HG02571 (cell line): Measurements from ENCODE around the gene PARN.
"Not testable (repeated sequence)": the region's sequence is repeated elsewhere in the genome, so short reads cannot be mapped to it uniquely, and the experiment has no call there.

Experiments used
- ATAC-seq: cut with Tn5 transposase; IDR thresholded peaks from one replicate; pipeline ENCODE4 v1.9.1; 2021; ENCODE audit warnings: mild to moderate bottlenecking, moderate library complexity; ENCODE audit not compliant: unreplicated experiment

PARN gene

DNA sequence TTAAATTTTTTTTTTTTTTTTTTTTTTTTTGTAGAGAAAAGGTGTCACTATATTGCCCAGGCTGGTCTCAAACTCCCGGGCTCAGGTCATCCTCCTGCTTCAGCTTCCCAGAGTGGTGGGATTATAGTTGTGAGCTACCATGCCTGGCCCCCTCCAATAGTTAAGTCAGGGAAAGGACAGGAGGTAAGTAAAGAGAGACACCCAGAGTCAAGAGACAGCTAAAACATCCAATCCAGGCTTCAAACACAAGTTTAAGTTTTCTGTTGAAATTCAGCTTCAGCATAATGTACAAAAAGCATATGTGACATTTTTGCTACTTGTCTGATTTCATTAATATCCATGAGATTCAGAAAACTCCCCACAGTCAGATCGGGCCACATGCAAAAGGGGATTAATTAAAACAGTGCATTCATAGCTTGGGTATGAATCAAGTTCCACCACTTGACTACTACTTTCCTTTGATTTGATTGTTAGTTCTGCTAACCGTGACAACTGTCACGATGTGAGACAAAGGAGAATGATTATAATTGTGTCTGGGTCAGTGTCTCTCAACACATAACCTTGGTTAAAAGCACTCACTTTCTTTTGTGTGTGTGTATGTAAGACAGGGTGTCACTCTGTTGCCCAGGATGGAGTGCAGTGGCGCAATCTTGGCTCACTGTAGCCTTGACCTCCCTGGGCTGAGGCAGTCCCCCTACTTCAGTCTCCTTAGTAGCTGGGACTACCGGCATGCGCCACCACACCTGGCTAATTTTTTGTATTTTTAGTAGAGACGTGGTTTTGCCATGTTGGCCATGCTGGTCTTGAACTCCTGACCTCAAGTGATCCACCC lies 184.9 kb downstream of the PARN start:
- no peak for ATAC-seq

DNA sequence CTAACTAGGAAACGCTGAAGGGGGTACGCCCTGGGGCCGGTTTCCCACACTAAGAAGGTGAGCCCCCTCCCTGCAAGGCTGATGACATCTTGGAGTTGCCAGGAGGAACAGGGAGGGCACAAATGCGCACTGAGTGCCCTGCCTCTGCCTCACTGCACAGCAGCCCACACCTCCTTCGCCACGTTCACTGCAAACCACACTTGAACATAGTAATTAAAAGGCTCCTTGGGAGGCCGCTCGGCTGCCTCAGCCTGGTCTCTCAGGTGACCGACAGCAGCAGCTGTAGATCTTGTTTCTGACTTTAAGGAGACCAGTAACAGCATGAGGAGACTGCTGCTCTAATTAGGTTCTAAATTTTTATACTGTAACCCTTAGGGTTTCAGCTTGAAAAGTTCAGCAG lies 188.5 kb downstream of the PARN start:
- ATAC-seq: not testable (repeated sequence)

DNA sequence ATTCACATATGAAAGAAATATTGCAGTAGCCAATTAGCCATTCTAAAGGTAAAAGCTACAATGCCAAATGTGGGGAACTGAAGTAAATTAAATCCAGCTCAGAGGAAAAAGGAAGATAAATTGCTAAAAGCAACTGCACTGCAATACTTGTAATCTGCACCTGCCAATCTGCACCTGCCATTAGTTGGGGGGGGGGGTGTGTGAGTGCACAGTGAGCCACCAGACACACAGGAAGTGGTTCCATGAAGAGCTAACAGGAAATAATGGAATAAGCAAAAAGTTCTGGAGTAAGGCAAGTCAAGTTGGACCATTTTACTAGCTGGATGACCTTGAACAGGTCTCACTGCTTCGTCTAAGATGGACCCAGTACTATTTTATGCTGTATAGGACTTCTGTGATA lies 191.8 kb downstream of the PARN start:
- ATAC-seq: no peak

DNA sequence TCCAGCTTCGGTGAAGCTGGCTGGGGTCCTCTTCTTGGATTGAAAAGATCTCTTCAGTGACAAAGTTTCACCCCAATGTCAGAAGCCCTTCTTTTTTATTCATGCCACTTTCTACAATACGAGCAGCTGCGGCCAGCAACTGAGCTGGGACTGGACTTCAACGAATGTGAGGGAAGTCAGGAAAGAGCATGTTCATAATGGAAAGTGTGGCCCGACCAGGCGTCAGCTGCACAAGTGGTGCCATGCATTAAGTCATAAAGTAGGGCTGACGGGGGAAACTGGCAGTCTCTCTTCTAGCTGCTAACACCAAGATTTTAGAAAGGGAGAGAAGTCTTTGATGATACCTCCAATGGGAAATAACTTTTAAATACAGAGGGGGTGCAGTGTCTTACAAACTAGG lies 192.6 kb downstream of the PARN start:
- no peak for ATAC-seq

DNA sequence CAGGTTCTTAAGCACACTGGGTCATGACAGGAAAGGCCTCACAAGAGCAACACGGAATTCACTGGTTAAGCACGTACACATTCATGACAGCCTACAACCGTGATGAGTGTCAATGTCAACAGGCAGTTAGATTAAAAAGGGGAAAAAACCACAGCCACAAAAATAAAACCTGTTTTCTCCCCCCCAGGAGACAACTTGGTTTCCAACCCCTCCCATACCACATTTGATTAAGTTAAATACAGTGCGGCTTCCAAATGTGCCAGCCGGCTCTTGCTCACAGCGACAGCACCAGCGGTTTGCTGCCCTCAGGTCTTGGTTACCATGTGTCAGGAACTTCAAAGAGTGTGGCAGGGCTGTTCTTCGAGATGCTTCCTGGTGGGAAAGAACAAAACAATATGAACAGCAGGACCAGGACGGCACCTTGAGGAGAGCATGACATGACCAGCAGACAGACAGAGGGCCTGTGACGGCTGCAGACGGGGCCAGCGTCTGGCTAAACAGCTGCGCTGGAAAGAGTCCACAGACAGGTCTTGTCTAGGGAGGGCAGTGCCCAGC lies 193.6 kb downstream of the PARN start:
- ATAC-seq: no peak

DNA sequence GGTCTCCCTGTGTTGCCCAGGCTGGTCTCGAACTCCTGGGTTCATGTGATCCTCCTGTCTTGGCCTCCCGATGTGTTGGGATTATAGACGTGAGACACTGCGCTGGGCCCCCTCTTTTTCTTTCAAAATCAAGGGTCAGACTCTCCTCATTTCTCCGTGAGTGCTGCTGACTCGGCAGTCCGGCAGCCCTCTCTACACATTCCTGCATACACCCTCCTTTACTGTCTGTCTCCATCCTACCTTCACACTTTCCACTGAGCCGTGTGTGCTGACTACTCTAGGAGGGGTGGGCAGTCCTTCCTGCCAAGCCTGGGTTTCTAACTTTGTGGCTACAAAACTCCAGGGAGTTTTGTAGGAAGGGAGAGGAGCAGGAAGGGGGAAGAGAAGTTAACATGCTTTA lies 195.2 kb downstream of the PARN start:
- ATAC-seq: no peak

DNA sequence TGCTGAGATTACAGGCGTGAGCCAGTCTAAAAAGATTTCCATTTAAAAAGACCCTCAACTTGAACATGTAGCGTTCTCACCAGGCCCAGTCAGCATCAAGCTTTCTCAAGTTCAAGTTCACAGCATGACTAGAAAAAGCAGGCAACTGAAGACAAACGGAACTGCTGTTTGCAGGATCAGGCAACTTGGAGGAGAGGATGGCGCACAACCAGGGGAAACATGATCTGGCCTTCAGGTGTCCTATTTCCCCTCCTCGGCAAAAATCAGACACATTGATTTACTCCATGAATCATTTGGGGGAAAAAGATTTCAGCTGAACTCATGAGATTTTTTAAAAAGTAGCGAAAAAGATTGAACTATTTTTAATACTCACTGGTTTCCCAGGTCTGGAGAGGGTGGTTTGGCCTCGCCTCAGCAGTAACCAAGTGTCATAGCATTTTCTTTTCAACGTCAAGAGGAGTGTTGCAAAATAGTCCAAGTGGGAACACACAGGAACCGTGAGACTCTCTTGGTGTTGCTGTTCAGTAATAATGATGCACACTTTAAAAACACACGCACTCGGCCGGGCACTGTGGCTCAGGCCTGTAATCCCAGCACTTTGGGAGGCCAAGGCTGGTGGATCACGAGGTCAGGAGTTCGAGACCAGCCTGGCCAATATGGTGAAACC lies 201.0 kb downstream of the PARN start:
- ATAC-seq: not testable (repeated sequence)

DNA sequence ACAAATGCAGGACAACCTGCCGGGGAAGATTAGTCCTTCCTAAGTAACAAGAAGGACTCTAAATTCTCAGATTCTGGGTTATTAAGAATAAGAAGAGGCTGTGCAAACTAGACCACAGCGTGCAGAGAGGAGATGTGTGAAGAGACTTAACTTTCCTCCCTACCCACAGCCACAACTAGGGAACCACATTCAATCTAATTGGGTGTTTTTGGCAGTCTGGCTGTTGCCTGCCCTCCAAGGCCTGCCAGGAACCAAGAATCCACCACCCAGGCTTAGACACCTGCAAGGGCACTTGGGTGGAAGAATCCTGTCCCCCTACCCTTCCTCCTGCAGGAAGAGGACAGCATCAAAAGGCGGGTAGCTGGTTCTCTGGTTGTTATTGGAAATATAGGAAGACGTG lies 202.0 kb downstream of the PARN start:
- ATAC-seq: no peak

DNA sequence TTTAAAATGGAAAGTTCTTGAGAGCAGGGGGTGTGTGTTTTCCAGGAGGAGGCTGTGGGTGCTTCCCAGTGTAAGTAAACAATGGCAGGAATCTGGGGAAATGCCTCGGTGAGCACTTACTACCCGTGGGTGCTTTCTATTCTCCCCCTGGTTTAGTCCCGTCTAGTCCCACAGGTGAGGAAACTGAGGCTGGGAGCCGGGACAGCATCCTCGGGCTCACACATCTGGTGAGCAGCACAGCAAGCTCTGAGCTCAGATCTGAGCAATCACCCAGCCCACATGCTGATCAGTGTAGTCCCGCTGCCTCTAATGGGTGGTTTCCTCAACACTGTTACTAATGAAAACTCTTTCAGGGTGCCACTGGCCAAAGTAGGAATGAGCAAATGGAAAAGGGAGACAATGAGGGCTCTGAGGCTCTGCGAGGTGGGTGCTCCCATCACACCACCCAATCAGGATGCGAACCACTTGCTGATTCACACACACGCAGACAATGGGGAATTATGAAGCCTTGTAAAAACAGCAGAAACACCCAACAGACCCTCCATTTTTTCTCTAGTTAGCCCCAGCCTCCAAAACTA lies 202.6 kb downstream of the PARN start:
- no peak for ATAC-seq

DNA sequence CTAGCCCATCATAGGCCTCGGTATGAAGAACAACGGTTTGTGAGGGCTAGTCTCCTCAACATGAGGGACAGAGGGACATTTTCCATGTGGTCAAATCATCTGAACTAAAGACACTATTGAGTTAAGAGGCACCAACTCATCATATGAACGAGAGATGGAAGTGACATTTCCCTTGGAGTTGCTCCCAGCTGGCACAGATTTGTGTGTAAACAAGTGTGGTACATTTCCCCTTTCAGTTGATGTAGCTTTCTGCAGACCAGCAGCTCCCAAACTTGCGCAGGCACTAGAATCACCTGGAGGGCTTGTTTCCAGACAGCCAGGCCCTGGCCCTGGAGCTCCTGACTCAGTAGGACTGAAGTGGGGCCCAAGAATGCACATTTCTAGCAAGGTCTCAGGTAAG lies 205.5 kb downstream of the PARN start:
- no peak for ATAC-seq

DNA sequence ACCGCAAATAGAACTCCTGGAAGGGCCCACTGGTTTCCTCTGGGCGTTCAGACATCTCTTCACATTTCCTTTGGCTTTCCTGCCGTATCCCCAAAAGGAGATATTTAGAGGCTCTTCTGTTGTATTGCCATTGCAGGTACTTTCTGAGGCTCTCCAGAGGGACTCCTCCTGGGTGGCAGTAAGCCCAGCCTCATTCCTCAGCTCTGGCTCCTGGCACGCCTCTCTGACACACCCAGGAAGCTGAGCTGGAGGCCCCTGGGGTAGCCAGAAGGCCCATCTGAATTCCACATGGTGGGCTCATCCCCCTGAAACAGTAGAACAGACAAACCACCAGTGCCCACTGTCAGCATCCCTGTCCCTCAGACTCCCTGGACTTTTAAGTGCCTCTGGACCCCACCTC lies 206.7 kb downstream of the PARN start:
- ATAC-seq: no peak

DNA sequence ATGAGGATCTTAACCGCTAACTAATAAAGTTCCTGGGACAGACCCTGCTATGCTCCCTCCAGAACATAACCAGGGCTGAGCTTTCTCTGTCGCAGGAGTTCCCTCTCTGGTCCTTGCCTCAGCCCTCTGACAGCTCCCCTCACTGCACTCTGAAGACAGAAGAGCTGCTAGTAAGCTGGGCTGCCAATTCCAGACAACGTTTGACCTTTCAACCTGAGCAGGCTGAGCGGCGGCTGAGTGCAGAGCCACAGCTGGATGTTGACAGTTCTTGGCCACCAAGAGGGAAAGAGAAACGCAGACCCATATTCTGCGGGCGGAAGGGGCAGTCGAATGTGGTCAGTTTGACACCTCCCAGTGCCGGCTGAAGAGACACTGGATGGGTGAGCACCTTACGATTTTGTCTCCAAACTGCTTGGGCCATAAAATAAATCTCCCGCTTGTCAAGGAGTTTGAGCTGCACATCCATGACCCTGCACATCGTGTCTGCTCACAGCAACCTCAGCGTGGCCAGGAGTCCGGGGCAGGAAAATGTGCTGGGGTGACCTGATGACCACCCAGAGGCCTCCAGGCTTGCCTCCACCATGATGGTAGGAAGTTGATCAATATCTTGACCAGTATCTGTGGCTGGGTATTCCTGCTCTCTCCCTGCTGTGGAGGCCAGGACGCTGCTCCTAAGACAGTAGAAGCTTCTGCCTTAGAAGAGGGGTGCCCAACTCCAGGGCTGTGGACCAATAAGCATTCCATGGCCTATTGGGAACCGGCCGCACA lies 209.2 kb downstream of the PARN start:
- no peak for ATAC-seq

DNA sequence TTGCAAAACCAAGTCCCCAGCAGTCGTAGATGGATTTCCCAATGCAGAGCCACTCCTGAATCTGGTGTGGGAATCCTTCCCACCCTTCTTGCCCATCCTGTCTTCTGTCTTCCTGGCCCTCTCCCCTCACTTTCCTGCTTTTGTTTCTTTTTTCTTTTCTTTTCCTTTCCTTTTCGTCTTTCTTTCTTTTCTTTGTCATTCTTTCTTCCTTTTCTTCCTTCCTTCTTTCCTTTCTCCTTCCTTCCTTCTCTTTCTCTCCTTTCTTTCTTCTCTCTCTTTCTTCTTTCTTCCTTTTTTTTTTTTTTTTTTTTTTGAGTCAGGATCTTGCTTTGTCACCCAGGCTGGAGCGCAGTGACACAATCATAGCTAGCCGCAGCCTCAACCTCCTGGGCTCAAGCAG lies 209.8 kb downstream of the PARN start:
- ATAC-seq: not testable (repeated sequence)

DNA sequence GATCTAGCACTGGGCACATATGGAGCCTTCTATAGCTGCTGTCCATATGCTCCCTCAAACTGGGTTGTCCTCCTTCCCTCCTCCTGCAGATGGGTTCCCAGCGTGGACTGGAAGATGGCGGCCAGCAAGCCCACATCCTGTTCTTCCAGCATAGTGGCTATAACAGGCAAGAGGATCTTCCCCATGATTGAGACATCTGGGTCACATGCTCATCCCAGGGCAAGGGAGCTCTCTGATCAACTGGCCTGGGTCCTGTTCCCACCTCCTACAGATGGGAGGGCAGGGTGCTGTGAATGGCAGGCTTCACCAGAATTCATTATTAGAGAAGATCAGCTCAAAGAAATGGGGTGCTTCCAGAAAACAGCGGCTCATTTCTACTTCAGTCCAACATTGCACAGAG lies 210.2 kb downstream of the PARN start:
- ATAC-seq: no peak

DNA sequence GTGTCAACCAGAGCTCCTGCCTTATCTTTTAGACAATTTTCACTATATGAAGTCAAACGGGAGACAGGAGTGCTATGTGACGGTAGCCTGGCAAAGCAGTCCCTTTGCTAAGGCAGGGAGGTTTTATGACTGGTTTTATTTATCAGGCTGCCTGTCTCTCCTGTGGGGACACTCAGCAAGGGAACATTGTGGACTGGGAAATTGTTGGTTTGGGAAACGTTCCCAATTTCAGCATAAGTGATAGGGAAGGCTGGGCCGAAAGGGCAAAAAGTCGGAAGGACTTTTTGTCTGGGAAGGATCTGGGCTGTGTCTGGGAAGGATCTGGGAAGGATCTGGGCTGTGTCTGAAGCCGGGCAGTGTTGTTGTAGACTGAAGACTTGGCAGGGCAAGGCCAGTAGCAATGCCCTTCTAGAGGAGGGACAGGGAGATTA lies 211.2 kb downstream of the PARN start:
- ATAC-seq: no peak

DNA sequence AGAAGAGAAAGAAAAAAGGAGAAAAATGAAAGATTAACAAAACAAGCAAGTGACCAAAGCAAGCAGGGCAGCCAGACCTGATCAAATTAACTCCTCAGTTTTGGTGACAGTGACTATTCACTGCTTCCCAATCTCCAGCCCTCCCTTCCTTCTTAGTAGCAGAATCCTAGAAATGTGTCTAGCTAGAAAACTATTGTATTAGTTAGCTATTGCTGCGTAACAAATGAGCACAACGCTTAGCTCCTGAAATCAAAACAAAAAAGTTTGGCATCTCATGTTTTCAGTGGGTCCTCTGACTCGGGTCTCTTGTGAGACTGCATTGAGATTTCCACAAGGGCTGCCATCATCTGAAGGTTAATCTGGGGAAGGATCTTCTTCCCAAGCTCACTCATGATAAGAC lies 213.9 kb downstream of the PARN start:
- no peak for ATAC-seq

DNA sequence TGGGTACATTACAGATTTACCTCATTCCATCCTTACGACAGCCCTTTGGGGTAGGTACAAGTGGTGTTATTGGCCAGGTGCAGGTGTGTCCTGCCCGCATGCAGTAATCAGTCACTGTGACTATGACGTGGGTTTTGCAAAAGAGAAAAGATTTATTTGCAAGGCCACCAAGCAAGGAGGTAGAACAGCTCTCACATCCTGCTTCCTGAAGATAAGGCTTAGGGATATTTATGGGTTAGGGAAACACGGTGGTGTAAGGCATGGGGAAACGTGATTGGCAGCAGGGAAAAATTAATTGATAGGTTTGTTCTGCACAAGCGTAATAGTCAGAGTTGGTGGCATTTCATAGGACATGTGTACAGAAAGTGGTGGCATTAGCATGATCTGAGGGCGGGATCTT lies 214.8 kb downstream of the PARN start:
- no peak for ATAC-seq

DNA sequence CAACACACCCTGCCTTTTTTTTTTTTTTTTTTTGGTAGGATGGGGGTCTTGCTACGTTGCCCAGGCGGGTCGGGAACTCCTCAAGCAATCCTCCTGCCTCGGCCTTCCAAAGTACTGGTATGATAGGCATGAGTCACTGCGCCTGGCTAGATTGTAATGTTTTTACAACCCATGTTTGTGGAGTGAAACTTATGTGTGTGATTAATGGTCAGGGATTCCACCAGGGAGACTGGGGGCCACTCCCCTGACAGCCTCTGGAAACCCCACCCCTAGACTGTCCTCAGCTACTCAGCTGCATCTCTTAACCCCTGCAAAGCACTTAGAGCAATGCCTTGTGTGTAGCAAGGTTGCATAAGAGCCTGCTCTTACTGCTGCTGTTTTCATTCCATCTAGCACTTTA lies 220.5 kb downstream of the PARN start:
- no peak for ATAC-seq

DNA sequence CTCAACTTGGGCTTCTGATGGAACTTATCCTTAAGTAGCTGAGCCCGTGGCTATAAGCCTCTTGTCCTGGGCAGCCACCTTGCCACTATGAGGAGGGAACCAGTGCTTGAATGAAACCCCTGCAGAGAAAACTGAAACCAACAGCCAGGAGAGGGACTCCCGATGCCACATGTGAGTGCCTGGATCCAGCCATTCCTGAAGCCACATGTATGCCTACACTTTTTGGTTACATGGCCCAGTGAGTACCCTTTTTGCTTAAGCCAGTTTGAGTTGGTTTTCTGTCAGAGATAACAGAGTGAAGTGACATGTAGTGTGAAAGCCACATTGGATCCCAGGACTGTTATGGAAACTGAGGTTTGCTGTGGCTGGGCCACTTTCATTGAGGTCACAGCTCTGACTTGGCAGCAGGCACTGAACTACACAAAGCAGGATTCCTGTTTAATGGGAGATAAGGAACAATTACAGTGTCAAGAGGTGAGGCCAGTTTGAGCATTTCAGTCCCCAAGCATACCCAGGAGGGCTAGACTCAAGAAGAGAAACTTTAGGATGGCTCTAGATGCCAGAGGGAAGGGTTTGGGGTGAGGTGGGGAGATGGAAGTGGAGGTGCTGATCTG lies 222.2 kb downstream of the PARN start:
- ATAC-seq: no peak

DNA sequence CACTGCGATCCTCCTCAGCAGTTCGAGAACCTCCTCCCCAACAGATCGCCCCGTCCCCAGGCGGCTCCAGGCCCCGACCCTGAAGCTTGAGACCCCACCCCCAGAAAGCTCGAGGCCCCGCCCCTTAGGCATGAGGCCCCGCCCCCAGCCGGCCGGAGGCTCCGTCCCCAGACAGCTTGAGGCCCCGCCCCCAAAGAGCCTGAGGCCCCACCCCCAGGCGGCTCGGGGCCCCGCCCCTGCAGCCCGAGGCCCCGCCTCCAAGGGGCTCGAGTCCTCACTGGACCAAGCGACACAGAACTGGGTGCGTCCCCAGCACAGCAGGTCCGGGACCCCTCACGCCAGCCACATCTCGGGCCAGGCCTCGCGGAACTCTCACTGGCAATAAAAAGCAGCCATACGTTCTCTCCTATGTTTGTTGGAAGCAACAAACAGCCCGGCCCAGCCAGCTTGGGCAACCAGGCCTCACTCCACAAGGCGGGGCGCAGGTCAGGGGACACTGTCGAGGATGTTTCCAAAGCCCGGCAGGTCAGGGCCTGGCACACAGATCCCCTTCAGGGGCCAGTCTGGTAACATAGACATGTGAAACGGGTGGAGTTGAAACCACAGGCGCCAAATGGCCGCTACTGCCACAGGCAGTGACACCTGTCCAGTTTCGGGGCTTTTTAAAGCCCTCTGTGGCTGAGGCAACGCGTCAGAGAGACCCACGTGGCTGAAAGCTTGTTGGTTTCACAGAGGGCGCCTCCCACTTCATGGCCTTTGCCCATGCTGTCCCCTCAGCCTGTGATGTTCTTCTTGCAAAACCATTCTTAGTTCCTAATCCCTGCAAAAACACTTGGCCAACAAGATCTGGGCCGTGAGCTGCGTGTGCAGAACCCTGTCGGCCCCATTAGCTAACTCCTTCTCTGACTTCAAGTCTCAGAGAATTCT lies 224.2 kb downstream of the PARN start:
- peak; percentile 89 for ATAC-seq
